GM23338 (cell line): ENCODE results near the gene HLA-DOB. TPM values are rescaled to one million over a fixed set of nuclear protein-coding genes. Genes with fewer than 3 reads are reported as not detected.

Experiments
- ATAC-seq: fragments of 200-7000 bp; cut with Tn5 transposase; 3 replicates; pipeline ENCODE4 v1.9.1; 2020
- DNase-seq: peaks from one replicate; pipeline ENCODE4 v3.0.0-alpha.2; 2015; ENCODE audit warnings: low spot score
- H2AFZ ChIP-seq: fragments of 200-600 bp; sonication (generic); 2 replicates; pipeline ENCODE4 v1.8.0; 2016; ENCODE audit warnings: antibody characterized with exemption, mild to moderate bottlenecking, moderate library complexity
- H3F3A ChIP-seq: fragments of 200-600 bp; sonication (generic); replicated peaks from 2 replicates; pipeline ENCODE4 v1.8.0; 2017; ENCODE audit warnings: antibody characterized with exemption, mixed run types, low read depth
- H3K27ac ChIP-seq: fragments of 200-600 bp; sonication (generic); 2 replicates; pipeline ENCODE4 v1.6.1; 2016; ENCODE audit warnings: low read depth
- H3K27me3 ChIP-seq: fragments of 200-600 bp; sonication (generic); 2 replicates; pipeline ENCODE4 v1.8.0; 2016; ENCODE audit warnings: mild to moderate bottlenecking, mixed run types, moderate library complexity; ENCODE audit not compliant: insufficient read depth
- H3K36me3 ChIP-seq: fragments of 200-600 bp; sonication (generic); 2 replicates; pipeline ENCODE4 v1.8.0; 2016; ENCODE audit warnings: mild to moderate bottlenecking; ENCODE audit not compliant: insufficient read depth
- H3K4me1 ChIP-seq: fragments of 200-600 bp; sonication (generic); 2 replicates; pipeline ENCODE4 v1.8.0; 2016; ENCODE audit warnings: mild to moderate bottlenecking, moderate library complexity; ENCODE audit not compliant: insufficient read depth
- H3K4me2 ChIP-seq: fragments of 200-600 bp; sonication (generic); 2 replicates; pipeline ENCODE4 v1.7.1; 2017; ENCODE audit warnings: mixed run types
- H3K4me3 ChIP-seq: fragments of 200-600 bp; sonication (generic); 2 replicates; pipeline ENCODE4 v1.6.1; 2016; ENCODE audit warnings: mixed run types
- H3K79me2 ChIP-seq: fragments of 200-600 bp; sonication (generic); replicated peaks from 2 replicates; pipeline ENCODE4 v1.8.0; 2017; ENCODE audit warnings: mild to moderate bottlenecking; ENCODE audit not compliant: insufficient read depth
- H3K9me2 ChIP-seq: fragments of 200-600 bp; sonication (generic); 2 replicates; pipeline ENCODE4 v1.8.0; 2017; ENCODE audit not compliant: insufficient read depth
- H4K20me1 ChIP-seq: fragments of 200-600 bp; sonication (generic); replicated peaks from 2 replicates; pipeline ENCODE4 v1.8.0; 2017; ENCODE audit warnings: mild to moderate bottlenecking; ENCODE audit not compliant: insufficient read depth
- H3K27ac Mint-ChIP-seq: 2 replicates; pipeline ENCODE4 v1.8.0; 2020; ENCODE audit warnings: inconsistent platforms, mild to moderate bottlenecking, moderate library complexity, mixed read lengths
- H3K27me3 Mint-ChIP-seq: 3 replicates; pipeline ENCODE4 v1.8.0; 2022; ENCODE audit warnings: low read depth, mild to moderate bottlenecking, moderate library complexity, mixed read lengths, inconsistent platforms; ENCODE audit not compliant: insufficient read depth, poor library complexity
- H3K36me3 Mint-ChIP-seq: 3 replicates; pipeline ENCODE4 v1.8.0; 2021; ENCODE audit warnings: low read depth, mild to moderate bottlenecking, inconsistent platforms, moderate library complexity, mixed read lengths
- H3K4me1 Mint-ChIP-seq: 3 replicates; pipeline ENCODE4 v1.8.0; 2020; ENCODE audit warnings: mild to moderate bottlenecking, inconsistent platforms, mixed read lengths
- H3K4me3 Mint-ChIP-seq: 3 replicates; pipeline ENCODE4 v1.8.0; 2021; ENCODE audit warnings: moderate library complexity, mild to moderate bottlenecking, inconsistent platforms, mixed read lengths
- H3K9me3 Mint-ChIP-seq: 3 replicates; pipeline ENCODE4 v1.8.0; 2020; ENCODE audit warnings: moderate library complexity, mild to moderate bottlenecking, inconsistent platforms, mixed read lengths
- CREB1 ChIP-seq: fragments of 250-450 bp; sonication (Bioruptor Pico); IDR thresholded peaks from 2 replicates; pipeline ENCODE4 v1.5.0; 2020; ENCODE audit warnings: low read depth, mild to moderate bottlenecking, moderate library complexity
- CTCF ChIP-seq, 2 experiments: fragments of 200-600 bp in 1 of 2; sonication (generic) in 1 of 2; conservative IDR thresholded peaks; 2 replicates each; pipeline versions ENCODE4 v1.5.1 to v1.6.1; 2016 to 2017; ENCODE audit warnings: antibody characterized with exemption in 2 of 2, low read depth in 2 of 2, mild to moderate bottlenecking in 2 of 2, moderate library complexity in 1 of 2
- ETS1 ChIP-seq: IDR thresholded peaks from 2 replicates; pipeline ENCODE4 v1.6.1; 2016; ENCODE audit warnings: antibody characterized with exemption
- EZH2 ChIP-seq: fragments of 200-600 bp; sonication (generic); IDR thresholded peaks from one replicate; pipeline ENCODE4 v1.8.0; 2017; ENCODE audit warnings: antibody characterized with exemption, mild to moderate bottlenecking, low read depth; ENCODE audit not compliant: unreplicated experiment
- EZH2phosphoT487 ChIP-seq: fragments of 200-600 bp; sonication (generic); IDR thresholded peaks from one replicate; pipeline ENCODE4 v1.8.1; 2018; ENCODE audit warnings: antibody characterized with exemption; ENCODE audit not compliant: unreplicated experiment
- JUNB ChIP-seq: IDR thresholded peaks from one replicate; pipeline ENCODE4 v1.6.1; 2016; ENCODE audit warnings: antibody characterized with exemption; ENCODE audit not compliant: unreplicated experiment
- NANOG ChIP-seq: IDR thresholded peaks from 2 replicates; pipeline ENCODE4 v1.6.1; 2016; ENCODE audit warnings: antibody characterized with exemption, borderline replicate concordance
- POLR2AphosphoS5 ChIP-seq: IDR thresholded peaks from 2 replicates; pipeline ENCODE4 v1.6.1; 2016; ENCODE audit warnings: antibody characterized with exemption, low read depth
- ZNF114 ChIP-seq: fragments of 250-450 bp; sonication (Bioruptor Pico); IDR thresholded peaks from 2 replicates; pipeline ENCODE4 v1.5.0; 2020; ENCODE audit warnings: mild to moderate bottlenecking, moderate library complexity
- polyA plus RNA-seq: library from polyadenylated mRNA; unstranded; fragments of >200 nt; fragmentation: Nextera tagmentation; extraction: Ambion mirVana; gene quantifications from 2 replicates; pipeline ENCODE4 v1.2.1, GENCODE V29; 2016
- total RNA-seq: library from RNA; depleted of rRNA; stranded (reverse); fragments of >200 nt; shearing (Covaris generic); gene quantifications from 2 replicates; pipeline ENCODE4 v1.2.3, GENCODE V29; 2014
- TF ChIP-seq, protein P1 (sequence below): fragments of 250-450 bp; sonication (Bioruptor Pico); IDR thresholded peaks from 2 replicates; pipeline ENCODE4 v1.5.0; 2020; ENCODE audit warnings: mild to moderate bottlenecking, moderate library complexity
- TF ChIP-seq, protein P2 (sequence below): IDR thresholded peaks from one replicate; pipeline ENCODE4 v1.6.1; 2018; ENCODE audit warnings: antibody characterized with exemption; ENCODE audit not compliant: unreplicated experiment

HLA-DOB gene
- total and polyA plus RNA-seq, 2 experiments from 2014 or later: not detected

- Histone ChIP-seq H3F3A (no peaks in the 10 kb centered on the region), H3K4me3 (no peak overlapping the region), H3K27me3 (no peaks in the 10 kb centered on the region), H4K20me1 (no peaks in the 10 kb centered on the region), H3K79me2 (no peaks in the 10 kb centered on the region), H2AFZ (no peak overlapping the region), H3K4me2 (no peak overlapping the region), H3K4me1 (no peaks in the 10 kb centered on the region), H3K9me2 (no peaks in the 10 kb centered on the region), H3K36me3 (no peaks in the 10 kb centered on the region), H3K27ac (no peak overlapping the region)
- ATAC-seq (no peak), DNase-seq (no peak)
- TF ChIP-seq, protein P1, sequence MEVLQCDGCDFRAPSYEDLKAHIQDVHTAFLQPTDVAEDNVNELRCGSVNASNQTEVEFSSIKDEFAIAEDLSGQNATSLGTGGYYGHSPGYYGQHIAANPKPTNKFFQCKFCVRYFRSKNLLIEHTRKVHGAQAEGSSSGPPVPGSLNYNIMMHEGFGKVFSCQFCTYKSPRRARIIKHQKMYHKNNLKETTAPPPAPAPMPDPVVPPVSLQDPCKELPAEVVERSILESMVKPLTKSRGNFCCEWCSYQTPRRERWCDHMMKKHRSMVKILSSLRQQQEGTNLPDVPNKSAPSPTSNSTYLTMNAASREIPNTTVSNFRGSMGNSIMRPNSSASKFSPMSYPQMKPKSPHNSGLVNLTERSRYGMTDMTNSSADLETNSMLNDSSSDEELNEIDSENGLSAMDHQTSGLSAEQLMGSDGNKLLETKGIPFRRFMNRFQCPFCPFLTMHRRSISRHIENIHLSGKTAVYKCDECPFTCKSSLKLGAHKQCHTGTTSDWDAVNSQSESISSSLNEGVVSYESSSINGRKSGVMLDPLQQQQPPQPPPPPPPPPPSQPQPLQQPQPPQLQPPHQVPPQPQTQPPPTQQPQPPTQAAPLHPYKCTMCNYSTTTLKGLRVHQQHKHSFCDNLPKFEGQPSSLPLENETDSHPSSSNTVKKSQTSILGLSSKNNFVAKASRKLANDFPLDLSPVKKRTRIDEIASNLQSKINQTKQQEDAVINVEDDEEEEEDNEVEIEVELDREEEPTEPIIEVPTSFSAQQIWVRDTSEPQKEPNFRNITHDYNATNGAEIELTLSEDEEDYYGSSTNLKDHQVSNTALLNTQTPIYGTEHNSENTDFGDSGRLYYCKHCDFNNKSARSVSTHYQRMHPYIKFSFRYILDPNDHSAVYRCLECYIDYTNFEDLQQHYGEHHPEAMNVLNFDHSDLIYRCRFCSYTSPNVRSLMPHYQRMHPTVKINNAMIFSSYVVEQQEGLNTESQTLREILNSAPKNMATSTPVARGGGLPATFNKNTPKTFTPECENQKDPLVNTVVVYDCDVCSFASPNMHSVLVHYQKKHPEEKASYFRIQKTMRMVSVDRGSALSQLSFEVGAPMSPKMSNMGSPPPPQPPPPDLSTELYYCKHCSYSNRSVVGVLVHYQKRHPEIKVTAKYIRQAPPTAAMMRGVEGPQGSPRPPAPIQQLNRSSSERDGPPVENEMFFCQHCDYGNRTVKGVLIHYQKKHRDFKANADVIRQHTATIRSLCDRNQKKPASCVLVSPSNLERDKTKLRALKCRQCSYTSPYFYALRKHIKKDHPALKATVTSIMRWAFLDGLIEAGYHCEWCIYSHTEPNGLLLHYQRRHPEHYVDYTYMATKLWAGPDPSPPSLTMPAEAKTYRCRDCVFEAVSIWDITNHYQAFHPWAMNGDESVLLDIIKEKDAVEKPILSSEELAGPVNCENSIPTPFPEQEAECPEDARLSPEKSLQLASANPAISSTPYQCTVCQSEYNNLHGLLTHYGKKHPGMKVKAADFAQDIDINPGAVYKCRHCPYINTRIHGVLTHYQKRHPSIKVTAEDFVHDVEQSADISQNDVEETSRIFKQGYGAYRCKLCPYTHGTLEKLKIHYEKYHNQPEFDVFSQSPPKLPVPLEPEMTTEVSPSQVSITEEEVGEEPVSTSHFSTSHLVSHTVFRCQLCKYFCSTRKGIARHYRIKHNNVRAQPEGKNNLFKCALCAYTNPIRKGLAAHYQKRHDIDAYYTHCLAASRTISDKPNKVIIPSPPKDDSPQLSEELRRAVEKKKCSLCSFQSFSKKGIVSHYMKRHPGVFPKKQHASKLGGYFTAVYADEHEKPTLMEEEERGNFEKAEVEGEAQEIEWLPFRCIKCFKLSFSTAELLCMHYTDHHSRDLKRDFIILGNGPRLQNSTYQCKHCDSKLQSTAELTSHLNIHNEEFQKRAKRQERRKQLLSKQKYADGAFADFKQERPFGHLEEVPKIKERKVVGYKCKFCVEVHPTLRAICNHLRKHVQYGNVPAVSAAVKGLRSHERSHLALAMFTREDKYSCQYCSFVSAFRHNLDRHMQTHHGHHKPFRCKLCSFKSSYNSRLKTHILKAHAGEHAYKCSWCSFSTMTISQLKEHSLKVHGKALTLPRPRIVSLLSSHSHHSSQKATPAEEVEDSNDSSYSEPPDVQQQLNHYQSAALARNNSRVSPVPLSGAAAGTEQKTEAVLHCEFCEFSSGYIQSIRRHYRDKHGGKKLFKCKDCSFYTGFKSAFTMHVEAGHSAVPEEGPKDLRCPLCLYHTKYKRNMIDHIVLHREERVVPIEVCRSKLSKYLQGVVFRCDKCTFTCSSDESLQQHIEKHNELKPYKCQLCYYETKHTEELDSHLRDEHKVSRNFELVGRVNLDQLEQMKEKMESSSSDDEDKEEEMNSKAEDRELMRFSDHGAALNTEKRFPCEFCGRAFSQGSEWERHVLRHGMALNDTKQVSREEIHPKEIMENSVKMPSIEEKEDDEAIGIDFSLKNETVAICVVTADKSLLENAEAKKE (CRISPR knock-in tag): no peak
- TF ChIP-seq EZH2phosphoT487 (no peak), ZNF114 (CRISPR knock-in tag) (no peak), POLR2AphosphoS5 (no peak), ETS1 (no peak), EZH2 (no peak), NANOG (no peak), CREB1 (CRISPR knock-in tag) (no peak), CTCF (conservative IDR thresholded peaks at IDR 0.05; ENCODE audit: low read depth in 2 of 2) (no peak), JUNB (no peak)
- TF ChIP-seq, protein P2, sequence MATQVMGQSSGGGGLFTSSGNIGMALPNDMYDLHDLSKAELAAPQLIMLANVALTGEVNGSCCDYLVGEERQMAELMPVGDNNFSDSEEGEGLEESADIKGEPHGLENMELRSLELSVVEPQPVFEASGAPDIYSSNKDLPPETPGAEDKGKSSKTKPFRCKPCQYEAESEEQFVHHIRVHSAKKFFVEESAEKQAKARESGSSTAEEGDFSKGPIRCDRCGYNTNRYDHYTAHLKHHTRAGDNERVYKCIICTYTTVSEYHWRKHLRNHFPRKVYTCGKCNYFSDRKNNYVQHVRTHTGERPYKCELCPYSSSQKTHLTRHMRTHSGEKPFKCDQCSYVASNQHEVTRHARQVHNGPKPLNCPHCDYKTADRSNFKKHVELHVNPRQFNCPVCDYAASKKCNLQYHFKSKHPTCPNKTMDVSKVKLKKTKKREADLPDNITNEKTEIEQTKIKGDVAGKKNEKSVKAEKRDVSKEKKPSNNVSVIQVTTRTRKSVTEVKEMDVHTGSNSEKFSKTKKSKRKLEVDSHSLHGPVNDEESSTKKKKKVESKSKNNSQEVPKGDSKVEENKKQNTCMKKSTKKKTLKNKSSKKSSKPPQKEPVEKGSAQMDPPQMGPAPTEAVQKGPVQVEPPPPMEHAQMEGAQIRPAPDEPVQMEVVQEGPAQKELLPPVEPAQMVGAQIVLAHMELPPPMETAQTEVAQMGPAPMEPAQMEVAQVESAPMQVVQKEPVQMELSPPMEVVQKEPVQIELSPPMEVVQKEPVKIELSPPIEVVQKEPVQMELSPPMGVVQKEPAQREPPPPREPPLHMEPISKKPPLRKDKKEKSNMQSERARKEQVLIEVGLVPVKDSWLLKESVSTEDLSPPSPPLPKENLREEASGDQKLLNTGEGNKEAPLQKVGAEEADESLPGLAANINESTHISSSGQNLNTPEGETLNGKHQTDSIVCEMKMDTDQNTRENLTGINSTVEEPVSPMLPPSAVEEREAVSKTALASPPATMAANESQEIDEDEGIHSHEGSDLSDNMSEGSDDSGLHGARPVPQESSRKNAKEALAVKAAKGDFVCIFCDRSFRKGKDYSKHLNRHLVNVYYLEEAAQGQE: no peak
- no peak overlapping the region for H3K27ac Mint-ChIP-seq
- no peaks in the 10 kb centered on the region for H3K9me3 Mint-ChIP-seq
- H3K27me3 Mint-ChIP-seq: no peaks in the 10 kb centered on the region
- H3K4me3 Mint-ChIP-seq: no peak overlapping the region
- H3K36me3 Mint-ChIP-seq: no peaks in the 10 kb centered on the region
- peaks cover 7% of the 10 kb centered on the region; the same call in 2 of the 3 replicates for H3K4me1 Mint-ChIP-seq
Observed at GRCh38 chr6:32790306-32790705, 26.5 kb downstream of the HLA-DOB start.
